ACC112 (cell line): ENCODE data around the gene PGAP1.
A peak's percentile ranks its signal among the peaks of the same experiment; 100 is the strongest.

ENCODE experiments used
- H2AFZ ChIP-seq: fragments of 200-600 bp; sonication (generic); one replicate; pipeline ENCODE4 v1.6.0; 2017; ENCODE audit warnings: antibody characterized with exemption, low read length; ENCODE audit not compliant: unreplicated experiment
- H3K27ac ChIP-seq: fragments of 200-600 bp; sonication (generic); 2 replicates; pipeline ENCODE4 v1.5.1; 2014; ENCODE audit warnings: low read depth, mild to moderate bottlenecking, antibody characterized with exemption, low read length, moderate library complexity
- H3K27me3 ChIP-seq: fragments of 200-600 bp; sonication (generic); 2 replicates; pipeline ENCODE4 v1.6.1; 2014; ENCODE audit warnings: mild to moderate bottlenecking, antibody characterized with exemption, low read length, moderate library complexity, mixed read lengths; ENCODE audit not compliant: insufficient read depth
- H3K36me3 ChIP-seq: fragments of 200-600 bp; sonication (generic); 2 replicates; pipeline ENCODE4 v1.6.1; 2016; ENCODE audit warnings: mild to moderate bottlenecking, antibody characterized with exemption, low read length, moderate library complexity, mixed read lengths; ENCODE audit not compliant: insufficient read depth
- H3K4me1 ChIP-seq: fragments of 200-600 bp; sonication (generic); one replicate; pipeline ENCODE4 v1.6.1; 2016; ENCODE audit warnings: low read length, mixed read lengths; ENCODE audit not compliant: insufficient read depth, unreplicated experiment, control insufficient read depth
- H3K4me3 ChIP-seq: fragments of 200-600 bp; sonication (generic); 2 replicates; pipeline ENCODE4 v1.5.1; 2014; ENCODE audit warnings: mild to moderate bottlenecking, low read depth, low read length
- H3K79me2 ChIP-seq: fragments of 200-600 bp; sonication (generic); one replicate; pipeline ENCODE4 v1.6.0; 2016; ENCODE audit warnings: low read length; ENCODE audit not compliant: control insufficient read depth, unreplicated experiment, insufficient read depth

The PGAP1 gene

GRCh38 chr2:196804381-196804780, 122.1 kb downstream of the PGAP1 start:
- H3K27ac ChIP-seq = no peak overlapping the region
- H3K4me3 ChIP-seq = no peak overlapping the region
- peaks cover 13% of the 10 kb centered on the region for H3K4me1 ChIP-seq
- no peaks in the 10 kb centered on the region for H3K36me3 ChIP-seq
- peaks cover 1% of the 10 kb centered on the region for H3K79me2 ChIP-seq
- H3K27me3 ChIP-seq = no peaks in the 10 kb centered on the region
- no peak overlapping the region for H2AFZ ChIP-seq

- Histone ChIP-seq H3K79me2 (peaks cover 14% of the 10 kb centered on the region), H3K27ac (peak overlapping the region; percentile 50; the same call in 1 of the 2 replicates), H3K4me1 (peaks cover 13% of the 10 kb centered on the region), H2AFZ (no peak overlapping the region), H3K36me3 (no peaks in the 10 kb centered on the region), H3K4me3 (no peak overlapping the region), H3K27me3 (no peaks in the 10 kb centered on the region)
These were observed 124.1 kb downstream of the PGAP1 start for GRCh38 chr2:196802401-196802800.

GRCh38 chr2:196801674-196802261, 124.7 kb downstream of the PGAP1 start:
- Histone ChIP-seq H3K4me3 (peak overlapping the region; percentile 7; the same call in 1 of the 2 replicates), H3K27me3 (no peaks in the 10 kb centered on the region), H3K36me3 (0 out of 2 replicates have a peak, but pooled peaks cover 4% of the 10 kb centered on the region), H3K27ac (peak overlapping the region; percentile 50), H3K79me2 (peaks cover 18% of the 10 kb centered on the region), H2AFZ (peak overlapping the region; percentile 80), H3K4me1 (peaks cover 13% of the 10 kb centered on the region)

GRCh38 chr2:196798980-196799379, 127.5 kb downstream of the PGAP1 start:
- peak overlapping the region; percentile 94 for H3K4me3 ChIP-seq
- peak overlapping the region; percentile 93 for H2AFZ ChIP-seq
- H3K27me3 ChIP-seq = no peaks in the 10 kb centered on the region
- H3K79me2 ChIP-seq = peaks cover 18% of the 10 kb centered on the region
- peak overlapping the region; percentile 32 for H3K27ac ChIP-seq
- peaks cover 13% of the 10 kb centered on the region for H3K4me1 ChIP-seq
- H3K36me3 ChIP-seq = 0 out of 2 replicates have a peak, but pooled peaks cover 5% of the 10 kb centered on the region

GRCh38 chr2:196792865-196793264, 133.6 kb downstream of the PGAP1 start:
- Histone ChIP-seq H3K79me2 (peaks cover 8% of the 10 kb centered on the region), H2AFZ (no peak overlapping the region), H3K36me3 (peaks cover 19% of the 10 kb centered on the region), H3K4me3 (no peak overlapping the region), H3K4me1 (no peaks in the 10 kb centered on the region), H3K27me3 (no peaks in the 10 kb centered on the region), H3K27ac (no peak overlapping the region)

GRCh38 chr2:196783431-196784094, 142.9 kb downstream of the PGAP1 start:
- Histone ChIP-seq H3K79me2 (no peaks in the 10 kb centered on the region), H3K27me3 (no peaks in the 10 kb centered on the region), H3K4me3 (no peak overlapping the region), H3K4me1 (peaks cover 11% of the 10 kb centered on the region), H3K27ac (peak overlapping the region; percentile 24; the same call in 1 of the 2 replicates), H2AFZ (no peak overlapping the region), H3K36me3 (peaks cover 34% of the 10 kb centered on the region)
